GM12872 (cell line): ENCODE results near the gene TMEM237.

Experiments used
- TF ChIP-seq, protein P1 (sequence below): IDR thresholded peaks from 3 replicates; pipeline ENCODE4 v1.5.1; 2011; ENCODE audit warnings: low read depth, mild to moderate bottlenecking, low read length, moderate library complexity; ENCODE audit not compliant: insufficient read depth

Gene TMEM237

DNA sequence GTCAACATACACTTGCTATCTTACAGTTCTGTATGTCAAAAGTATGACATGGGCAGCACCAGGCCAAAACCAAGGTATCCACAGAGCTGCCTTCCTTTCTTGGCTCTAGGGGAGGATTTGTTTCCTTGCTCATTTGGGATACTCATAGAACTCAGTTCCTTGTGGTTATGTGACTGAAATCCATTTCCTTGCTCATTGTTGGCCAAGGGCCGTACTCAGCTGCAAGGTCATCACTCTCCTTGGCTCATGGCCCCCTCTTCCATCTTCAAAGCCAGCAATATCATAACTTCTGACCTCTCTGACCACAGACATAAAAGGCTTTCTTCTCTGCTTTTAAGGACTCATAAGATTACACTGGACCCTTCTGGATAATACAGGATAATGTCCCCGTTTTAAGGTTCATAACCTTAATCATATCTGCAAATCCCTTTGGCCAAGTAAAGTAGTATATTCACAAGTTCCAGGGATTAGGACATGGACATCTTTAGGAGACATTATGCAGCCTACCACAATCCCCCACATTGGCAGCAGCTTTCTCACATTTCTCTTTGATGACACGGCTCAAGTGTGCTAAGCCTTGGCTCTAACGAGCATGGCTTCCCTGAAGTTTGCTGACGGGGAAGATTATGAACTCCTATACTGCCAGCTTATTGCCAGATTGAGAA lies 20.9 kb downstream of the TMEM237 start:
- TF ChIP-seq, protein P1, sequence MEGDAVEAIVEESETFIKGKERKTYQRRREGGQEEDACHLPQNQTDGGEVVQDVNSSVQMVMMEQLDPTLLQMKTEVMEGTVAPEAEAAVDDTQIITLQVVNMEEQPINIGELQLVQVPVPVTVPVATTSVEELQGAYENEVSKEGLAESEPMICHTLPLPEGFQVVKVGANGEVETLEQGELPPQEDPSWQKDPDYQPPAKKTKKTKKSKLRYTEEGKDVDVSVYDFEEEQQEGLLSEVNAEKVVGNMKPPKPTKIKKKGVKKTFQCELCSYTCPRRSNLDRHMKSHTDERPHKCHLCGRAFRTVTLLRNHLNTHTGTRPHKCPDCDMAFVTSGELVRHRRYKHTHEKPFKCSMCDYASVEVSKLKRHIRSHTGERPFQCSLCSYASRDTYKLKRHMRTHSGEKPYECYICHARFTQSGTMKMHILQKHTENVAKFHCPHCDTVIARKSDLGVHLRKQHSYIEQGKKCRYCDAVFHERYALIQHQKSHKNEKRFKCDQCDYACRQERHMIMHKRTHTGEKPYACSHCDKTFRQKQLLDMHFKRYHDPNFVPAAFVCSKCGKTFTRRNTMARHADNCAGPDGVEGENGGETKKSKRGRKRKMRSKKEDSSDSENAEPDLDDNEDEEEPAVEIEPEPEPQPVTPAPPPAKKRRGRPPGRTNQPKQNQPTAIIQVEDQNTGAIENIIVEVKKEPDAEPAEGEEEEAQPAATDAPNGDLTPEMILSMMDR, result no peak

DNA sequence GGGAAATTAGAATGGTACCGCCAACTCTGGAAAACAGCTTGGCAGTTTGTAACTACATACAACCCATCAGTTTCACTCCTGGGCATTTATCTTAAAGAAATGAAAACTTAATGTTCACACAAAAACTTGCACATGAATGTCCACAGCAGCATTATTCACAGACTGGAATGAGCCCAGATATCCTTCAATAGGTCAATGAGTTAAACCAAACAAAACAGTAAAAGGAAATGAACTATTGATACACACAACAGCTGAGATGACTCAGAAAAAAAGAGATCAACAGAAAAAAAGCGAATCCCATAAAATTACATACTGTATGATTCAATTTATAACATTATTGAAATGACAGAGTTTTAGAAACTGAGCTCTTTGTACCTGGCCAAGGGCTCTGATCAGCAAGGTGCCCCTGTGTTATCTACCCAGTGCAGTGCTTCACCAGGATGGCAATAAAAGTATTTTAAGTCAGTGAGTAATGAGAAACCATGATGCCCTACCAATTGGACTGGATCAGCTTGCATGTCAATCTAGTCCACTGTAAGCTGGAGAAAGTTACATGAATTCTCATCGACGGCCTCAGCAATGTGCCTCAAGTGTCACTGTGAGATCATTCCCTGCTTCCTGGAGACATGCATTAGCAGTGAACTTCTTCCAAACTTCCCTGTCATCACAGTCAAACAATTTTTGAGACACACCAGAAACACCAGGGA lies 21.9 kb downstream of the TMEM237 start:
- TF ChIP-seq, protein P1, result no peak

- TF ChIP-seq, protein P1, result no peak
Observed at GRCh38 chr2:201618744-201619662, 24.3 kb downstream of the TMEM237 start.

GRCh38 chr2:201608021-201608420 lies 35.3 kb downstream of the TMEM237 start:
- TF ChIP-seq, protein P1, result no peak

GRCh38 chr2:201607568-201607967 lies 35.7 kb downstream of the TMEM237 start:
- TF ChIP-seq, protein P1, result no peak

GRCh38 chr2:201600906-201601305 lies 42.4 kb downstream of the TMEM237 start:
- TF ChIP-seq, protein P1, result no peak

- TF ChIP-seq, protein P1, result no peak
Observed at GRCh38 chr2:201597397-201597796, 45.9 kb downstream of the TMEM237 start.
